Activated naive CD8-positive, alpha-beta T cell treated with anti-CD3 and anti-CD28 coated beads, Interleukin-2, amount 50 U/mL, for 24 hours (primary cell): ENCODE measurements around the gene RPS6KA2.
"Not testable (repeated sequence)": the region's sequence is repeated elsewhere in the genome, so short reads cannot be mapped to it uniquely, and the experiment has no call there.

Experiments
- ATAC-seq: fragments of 150-1000 bp; cut with Tn5 transposase; one replicate; pipeline ENCODE4 v1.10.0; 2021
- DNase-seq: peaks from one replicate; pipeline ENCODE4 v3.0.0; 2021
- H3K27ac Mint-ChIP-seq: one replicate; pipeline ENCODE4 v1.8.0; 2021; ENCODE audit warnings: mild to moderate bottlenecking, mixed read lengths
- H3K27me3 Mint-ChIP-seq: one replicate; pipeline ENCODE4 v1.8.0; 2021; ENCODE audit warnings: mixed read lengths
- H3K36me3 Mint-ChIP-seq: one replicate; pipeline ENCODE4 v1.8.0; 2021; ENCODE audit warnings: low read depth, mixed read lengths
- H3K4me1 Mint-ChIP-seq: one replicate; pipeline ENCODE4 v1.8.0; 2021; ENCODE audit warnings: mixed read lengths
- H3K4me3 Mint-ChIP-seq: one replicate; pipeline ENCODE4 v1.8.0; 2021; ENCODE audit warnings: mild to moderate bottlenecking, moderate library complexity, mixed read lengths
- H3K9me3 Mint-ChIP-seq: one replicate; pipeline ENCODE4 v1.8.0; 2021; ENCODE audit warnings: mixed read lengths

Gene RPS6KA2

GRCh38 chr6:166635013-166635970, 8.2 kb upstream of the RPS6KA2 start:
- Mint-ChIP-seq H3K27me3 (peaks cover 41% of the 10 kb centered on the region), H3K4me3 (no peak overlapping the region), H3K9me3 (no peaks in the 10 kb centered on the region), H3K4me1 (peaks cover 2% of the 10 kb centered on the region), H3K27ac (no peak overlapping the region), H3K36me3 (no peaks in the 10 kb centered on the region)
- ATAC-seq (no peak), DNase-seq (no peak)

GRCh38 chr6:166634581-166634980, 7.5 kb upstream of the RPS6KA2 start:
- not testable (repeated sequence) for H3K27ac Mint-ChIP-seq, H3K4me1 Mint-ChIP-seq, DNase-seq, H3K36me3 Mint-ChIP-seq, H3K9me3 Mint-ChIP-seq, H3K4me3 Mint-ChIP-seq, ATAC-seq
- peaks cover 41% of the 10 kb centered on the region for H3K27me3 Mint-ChIP-seq

- no peak overlapping the region for H3K4me3 Mint-ChIP-seq
- H3K9me3 Mint-ChIP-seq = no peaks in the 10 kb centered on the region
- no peak for ATAC-seq
- DNase-seq = no peak
- H3K4me1 Mint-ChIP-seq = no peaks in the 10 kb centered on the region
- H3K27me3 Mint-ChIP-seq = peaks cover 41% of the 10 kb centered on the region
- no peak overlapping the region for H3K27ac Mint-ChIP-seq
- no peaks in the 10 kb centered on the region for H3K36me3 Mint-ChIP-seq
Measured at GRCh38 chr6:166633732-166634535, 6.9 kb upstream of the RPS6KA2 start.

GRCh38 chr6:166632731-166633130, 5.7 kb upstream of the RPS6KA2 start:
- H3K4me3 Mint-ChIP-seq = no peak overlapping the region
- H3K4me1 Mint-ChIP-seq = peaks cover 8% of the 10 kb centered on the region
- no peaks in the 10 kb centered on the region for H3K9me3 Mint-ChIP-seq
- ATAC-seq (no peak), DNase-seq (no peak)
- H3K27me3 Mint-ChIP-seq = peaks cover 42% of the 10 kb centered on the region
- no peaks in the 10 kb centered on the region for H3K36me3 Mint-ChIP-seq
- H3K27ac Mint-ChIP-seq = no peak overlapping the region

GRCh38 chr6:166630462-166630861, 3.4 kb upstream of the RPS6KA2 start:
- Mint-ChIP-seq H3K27me3 (peaks cover 44% of the 10 kb centered on the region), H3K27ac (no peak overlapping the region), H3K4me3 (no peak overlapping the region), H3K9me3 (no peaks in the 10 kb centered on the region), H3K4me1 (peaks cover 18% of the 10 kb centered on the region), H3K36me3 (no peaks in the 10 kb centered on the region)
- ATAC-seq (no peak), DNase-seq (no peak)

- Mint-ChIP-seq H3K27ac (no peak overlapping the region), H3K27me3 (peaks cover 47% of the 10 kb centered on the region), H3K4me3 (no peak overlapping the region), H3K4me1 (peaks cover 18% of the 10 kb centered on the region), H3K9me3 (no peaks in the 10 kb centered on the region), H3K36me3 (no peaks in the 10 kb centered on the region)
- no peak for ATAC-seq
- DNase-seq = no peak
Measured at GRCh38 chr6:166629628-166630027, 2.6 kb upstream of the RPS6KA2 start.

- Mint-ChIP-seq H3K27ac (peak overlapping the region; percentile 34), H3K27me3 (peaks cover 42% of the 10 kb centered on the region), H3K36me3 (no peaks in the 10 kb centered on the region), H3K4me1 (peaks cover 18% of the 10 kb centered on the region), H3K9me3 (no peaks in the 10 kb centered on the region), H3K4me3 (peak overlapping the region; percentile 88)
- DNase-seq = peak; percentile 56
- peak; percentile 23 for ATAC-seq
Measured at GRCh38 chr6:166627875-166628801, 1.1 kb upstream of the RPS6KA2 start.

GRCh38 chr6:166626177-166627032, 646 bp downstream of the RPS6KA2 start:
- ATAC-seq (no peak), DNase-seq (peak; percentile 23)
- Mint-ChIP-seq H3K27me3 (peaks cover 36% of the 10 kb centered on the region), H3K36me3 (no peaks in the 10 kb centered on the region), H3K9me3 (no peaks in the 10 kb centered on the region), H3K4me3 (peak overlapping the region; percentile 73), H3K4me1 (peaks cover 18% of the 10 kb centered on the region), H3K27ac (no peak overlapping the region)

- Mint-ChIP-seq H3K27ac (no peak overlapping the region), H3K36me3 (no peaks in the 10 kb centered on the region), H3K9me3 (no peaks in the 10 kb centered on the region), H3K27me3 (peaks cover 36% of the 10 kb centered on the region), H3K4me1 (peaks cover 18% of the 10 kb centered on the region), H3K4me3 (no peak overlapping the region)
- ATAC-seq = no peak
- DNase-seq = no peak
Measured at GRCh38 chr6:166625356-166625755, 1.7 kb downstream of the RPS6KA2 start.

GRCh38 chr6:166624275-166624674, 2.8 kb downstream of the RPS6KA2 start:
- H3K27ac Mint-ChIP-seq = no peak overlapping the region
- no peaks in the 10 kb centered on the region for H3K9me3 Mint-ChIP-seq
- peaks cover 18% of the 10 kb centered on the region for H3K4me1 Mint-ChIP-seq
- peaks cover 28% of the 10 kb centered on the region for H3K27me3 Mint-ChIP-seq
- no peaks in the 10 kb centered on the region for H3K36me3 Mint-ChIP-seq
- DNase-seq (no peak), ATAC-seq (no peak)
- H3K4me3 Mint-ChIP-seq = no peak overlapping the region

- H3K27me3 Mint-ChIP-seq = peaks cover 18% of the 10 kb centered on the region
- no peak overlapping the region for H3K4me3 Mint-ChIP-seq
- H3K36me3 Mint-ChIP-seq = no peaks in the 10 kb centered on the region
- ATAC-seq (no peak), DNase-seq (no peak)
- no peaks in the 10 kb centered on the region for H3K9me3 Mint-ChIP-seq
- peaks cover 14% of the 10 kb centered on the region for H3K4me1 Mint-ChIP-seq
- H3K27ac Mint-ChIP-seq = no peak overlapping the region
Measured at GRCh38 chr6:166623318-166623717, 3.7 kb downstream of the RPS6KA2 start.

GRCh38 chr6:166621114-166621540, 5.9 kb downstream of the RPS6KA2 start:
- ATAC-seq = no peak
- Mint-ChIP-seq H3K27me3 (peaks cover 13% of the 10 kb centered on the region), H3K4me3 (no peak overlapping the region), H3K9me3 (no peaks in the 10 kb centered on the region), H3K36me3 (no peaks in the 10 kb centered on the region), H3K4me1 (peaks cover 4% of the 10 kb centered on the region), H3K27ac (no peak overlapping the region)
- no peak for DNase-seq

- Mint-ChIP-seq H3K27me3 (peaks cover 9% of the 10 kb centered on the region), H3K4me3 (no peak overlapping the region), H3K4me1 (no peaks in the 10 kb centered on the region), H3K27ac (no peak overlapping the region), H3K36me3 (no peaks in the 10 kb centered on the region), H3K9me3 (no peaks in the 10 kb centered on the region)
- DNase-seq (no peak), ATAC-seq (no peak)
Measured at GRCh38 chr6:166620478-166621113, 6.5 kb downstream of the RPS6KA2 start.
